HL-60 (cell line): Measurements from ENCODE around the gene SLC17A9.

Experiments
- DNase-seq, 2 experiments: peaks; one replicate each; pipeline ENCODE4 v3.0.0-alpha.2; 2010 to 2020; ENCODE audit warnings: low read depth in 1 of 2, low spot score in 1 of 2
- H3K27ac ChIP-seq: fragments of 250-450 bp; sonication (Bioruptor Pico); replicated peaks from 2 replicates; pipeline ENCODE4 v1.5.1; 2020; ENCODE audit warnings: mild to moderate bottlenecking, moderate library complexity
- H3K27me3 ChIP-seq: fragments of 250-450 bp; sonication (Bioruptor Pico); 2 replicates; pipeline ENCODE4 v1.5.1; 2021; ENCODE audit warnings: mild to moderate bottlenecking, moderate library complexity; ENCODE audit not compliant: insufficient read depth, poor library complexity, severe bottlenecking
- H3K4me3 ChIP-seq: replicated peaks from 2 replicates; pipeline ENCODE4 v1.5.1; 2011; ENCODE audit warnings: mild to moderate bottlenecking, control low read depth, low read length; ENCODE audit not compliant: insufficient read depth
- GABPA ChIP-seq: IDR thresholded peaks from 2 replicates; pipeline ENCODE4 v1.6.1; 2012; ENCODE audit warnings: low read depth
- POLR2AphosphoS5 ChIP-seq: IDR thresholded peaks from 2 replicates; pipeline ENCODE4 v1.6.1; 2012; ENCODE audit warnings: low read depth
- SPI1 ChIP-seq: IDR thresholded peaks from 2 replicates; pipeline ENCODE4 v1.6.1; 2012; ENCODE audit warnings: low read depth, mild to moderate bottlenecking, borderline replicate concordance
- TF ChIP-seq, protein P1 (sequence below): IDR thresholded peaks from one replicate; pipeline ENCODE4 v1.5.1; 2011; ENCODE audit warnings: low read length, control low read depth, inconsistent platforms; ENCODE audit not compliant: insufficient read depth
- TF ChIP-seq, protein P2 (sequence below): IDR thresholded peaks from 2 replicates; pipeline ENCODE4 v1.6.1; 2012; ENCODE audit warnings: low read depth; ENCODE audit not compliant: insufficient replicate concordance

Gene SLC17A9

DNA sequence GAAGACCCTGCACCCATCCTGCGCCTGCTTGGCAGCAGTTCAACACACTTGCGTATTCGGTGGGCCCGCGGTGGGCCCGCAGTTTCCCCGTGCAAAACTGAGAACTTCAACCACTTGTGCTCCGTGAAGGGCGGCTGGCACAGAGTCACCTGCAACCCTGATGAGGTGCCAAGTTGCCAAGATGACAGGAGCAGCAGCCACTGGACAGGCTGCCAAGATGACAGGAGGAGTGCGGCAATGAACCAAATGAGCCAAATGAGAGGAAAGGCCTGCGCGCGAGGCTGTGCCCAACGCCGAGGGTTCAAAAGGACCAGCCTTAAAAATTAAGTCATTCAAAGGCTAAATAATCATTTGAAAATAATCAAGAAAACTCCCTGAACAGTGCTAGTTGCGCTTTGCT, 46.3 kb upstream of the SLC17A9 start:
- Histone ChIP-seq H3K27ac (no peak overlapping the region), H3K4me3 (no peak overlapping the region), H3K27me3 (no peaks in the 10 kb centered on the region)
- DNase-seq: no peak
- TF ChIP-seq, protein P1, sequence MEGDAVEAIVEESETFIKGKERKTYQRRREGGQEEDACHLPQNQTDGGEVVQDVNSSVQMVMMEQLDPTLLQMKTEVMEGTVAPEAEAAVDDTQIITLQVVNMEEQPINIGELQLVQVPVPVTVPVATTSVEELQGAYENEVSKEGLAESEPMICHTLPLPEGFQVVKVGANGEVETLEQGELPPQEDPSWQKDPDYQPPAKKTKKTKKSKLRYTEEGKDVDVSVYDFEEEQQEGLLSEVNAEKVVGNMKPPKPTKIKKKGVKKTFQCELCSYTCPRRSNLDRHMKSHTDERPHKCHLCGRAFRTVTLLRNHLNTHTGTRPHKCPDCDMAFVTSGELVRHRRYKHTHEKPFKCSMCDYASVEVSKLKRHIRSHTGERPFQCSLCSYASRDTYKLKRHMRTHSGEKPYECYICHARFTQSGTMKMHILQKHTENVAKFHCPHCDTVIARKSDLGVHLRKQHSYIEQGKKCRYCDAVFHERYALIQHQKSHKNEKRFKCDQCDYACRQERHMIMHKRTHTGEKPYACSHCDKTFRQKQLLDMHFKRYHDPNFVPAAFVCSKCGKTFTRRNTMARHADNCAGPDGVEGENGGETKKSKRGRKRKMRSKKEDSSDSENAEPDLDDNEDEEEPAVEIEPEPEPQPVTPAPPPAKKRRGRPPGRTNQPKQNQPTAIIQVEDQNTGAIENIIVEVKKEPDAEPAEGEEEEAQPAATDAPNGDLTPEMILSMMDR: no peak
- TF ChIP-seq GABPA (no peak), SPI1 (no peak), POLR2AphosphoS5 (no peak)
- TF ChIP-seq, protein P2, sequence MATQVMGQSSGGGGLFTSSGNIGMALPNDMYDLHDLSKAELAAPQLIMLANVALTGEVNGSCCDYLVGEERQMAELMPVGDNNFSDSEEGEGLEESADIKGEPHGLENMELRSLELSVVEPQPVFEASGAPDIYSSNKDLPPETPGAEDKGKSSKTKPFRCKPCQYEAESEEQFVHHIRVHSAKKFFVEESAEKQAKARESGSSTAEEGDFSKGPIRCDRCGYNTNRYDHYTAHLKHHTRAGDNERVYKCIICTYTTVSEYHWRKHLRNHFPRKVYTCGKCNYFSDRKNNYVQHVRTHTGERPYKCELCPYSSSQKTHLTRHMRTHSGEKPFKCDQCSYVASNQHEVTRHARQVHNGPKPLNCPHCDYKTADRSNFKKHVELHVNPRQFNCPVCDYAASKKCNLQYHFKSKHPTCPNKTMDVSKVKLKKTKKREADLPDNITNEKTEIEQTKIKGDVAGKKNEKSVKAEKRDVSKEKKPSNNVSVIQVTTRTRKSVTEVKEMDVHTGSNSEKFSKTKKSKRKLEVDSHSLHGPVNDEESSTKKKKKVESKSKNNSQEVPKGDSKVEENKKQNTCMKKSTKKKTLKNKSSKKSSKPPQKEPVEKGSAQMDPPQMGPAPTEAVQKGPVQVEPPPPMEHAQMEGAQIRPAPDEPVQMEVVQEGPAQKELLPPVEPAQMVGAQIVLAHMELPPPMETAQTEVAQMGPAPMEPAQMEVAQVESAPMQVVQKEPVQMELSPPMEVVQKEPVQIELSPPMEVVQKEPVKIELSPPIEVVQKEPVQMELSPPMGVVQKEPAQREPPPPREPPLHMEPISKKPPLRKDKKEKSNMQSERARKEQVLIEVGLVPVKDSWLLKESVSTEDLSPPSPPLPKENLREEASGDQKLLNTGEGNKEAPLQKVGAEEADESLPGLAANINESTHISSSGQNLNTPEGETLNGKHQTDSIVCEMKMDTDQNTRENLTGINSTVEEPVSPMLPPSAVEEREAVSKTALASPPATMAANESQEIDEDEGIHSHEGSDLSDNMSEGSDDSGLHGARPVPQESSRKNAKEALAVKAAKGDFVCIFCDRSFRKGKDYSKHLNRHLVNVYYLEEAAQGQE: no peak

- DNase-seq: no peak
- no peak overlapping the region for H3K27ac ChIP-seq
- H3K27me3 ChIP-seq: no peaks in the 10 kb centered on the region
- no peak overlapping the region for H3K4me3 ChIP-seq
- TF ChIP-seq POLR2AphosphoS5 (no peak), SPI1 (no peak), GABPA (no peak)
- TF ChIP-seq, protein P2: no peak
- TF ChIP-seq, protein P1: no peak
Measured at GRCh38 chr20:62906647-62907375, 45.7 kb upstream of the SLC17A9 start.

- H3K27ac ChIP-seq: no peak overlapping the region
- no peak overlapping the region for H3K4me3 ChIP-seq
- no peak for DNase-seq
Measured at GRCh38 chr20:62907384-62908317, 44.9 kb upstream of the SLC17A9 start.

More at GRCh38 chr20:62907384-62908317, 44.9 kb upstream of the SLC17A9 start:
- no peaks in the 10 kb centered on the region for H3K27me3 ChIP-seq
- TF ChIP-seq, protein P2: no peak
- TF ChIP-seq POLR2AphosphoS5 (no peak), GABPA (no peak), SPI1 (no peak)
- TF ChIP-seq, protein P1: no peak
